Trophoblast cell (in vitro differentiated cells and primary cell): ENCODE measurements around the gene ADIPOR1.

Experiments
- DNase-seq, 2 donors: peaks; one replicate each; pipeline ENCODE4 v3.0.0-alpha.2; 2016
- H2AFZ ChIP-seq: 2 replicates; pipeline ENCODE4 v1.6.1; 2013; ENCODE audit warnings: low read length, moderate library complexity, mild to moderate bottlenecking; ENCODE audit not compliant: insufficient read depth, poor library complexity
- H2AK5ac ChIP-seq: 2 replicates; pipeline ENCODE4 v1.6.1; 2013; ENCODE audit warnings: mild to moderate bottlenecking, low read length
- H2BK120ac ChIP-seq: 2 replicates; pipeline ENCODE4 v1.6.1; 2013; ENCODE audit warnings: low read length, mild to moderate bottlenecking, moderate library complexity; ENCODE audit not compliant: insufficient read depth, poor library complexity
- H2BK12ac ChIP-seq: 2 replicates; pipeline ENCODE4 v1.6.1; 2013; ENCODE audit warnings: mild to moderate bottlenecking, low read length, moderate library complexity
- H2BK5ac ChIP-seq: 2 replicates; pipeline ENCODE4 v1.6.1; 2013; ENCODE audit warnings: low read length, low read depth, moderate library complexity, mild to moderate bottlenecking; ENCODE audit not compliant: poor library complexity
- H3K14ac ChIP-seq: 2 replicates; pipeline ENCODE4 v1.6.1; 2013; ENCODE audit warnings: mild to moderate bottlenecking, low read length
- H3K18ac ChIP-seq: 2 replicates; pipeline ENCODE4 v1.6.1; 2013; ENCODE audit warnings: mild to moderate bottlenecking, low read length
- H3K23ac ChIP-seq: 2 replicates; pipeline ENCODE4 v1.6.1; 2013; ENCODE audit warnings: low read length
- H3K27ac ChIP-seq: 2 replicates; pipeline ENCODE4 v1.5.1; 2013; ENCODE audit warnings: low read depth, mild to moderate bottlenecking, inconsistent platforms, low read length, moderate library complexity
- H3K27me3 ChIP-seq: 2 replicates; pipeline ENCODE4 v1.6.1; 2013; ENCODE audit warnings: inconsistent platforms, mild to moderate bottlenecking, low read length, moderate library complexity; ENCODE audit not compliant: insufficient read depth
- H3K36me3 ChIP-seq, 2 experiments: 1 replicate in 1 of 2; 2 replicates in 1 of 2; pipeline ENCODE4 v1.6.1; 2013; ENCODE audit warnings: low read length in 2 of 2, mild to moderate bottlenecking in 2 of 2, moderate library complexity in 1 of 2; ENCODE audit not compliant: insufficient read depth in 2 of 2, control insufficient read depth in 1 of 2
- H3K4ac ChIP-seq: 2 replicates; pipeline ENCODE4 v1.6.1; 2013; ENCODE audit warnings: low read depth, mild to moderate bottlenecking, low read length, moderate library complexity
- H3K4me1 ChIP-seq, 2 experiments: 1 replicate in 1 of 2; 2 replicates in 1 of 2; pipeline ENCODE4 v1.6.1; 2013; ENCODE audit warnings: low read length in 2 of 2, mild to moderate bottlenecking in 2 of 2, moderate library complexity in 1 of 2; ENCODE audit not compliant: insufficient read depth in 2 of 2, control insufficient read depth in 1 of 2
- H3K4me2 ChIP-seq: 2 replicates; pipeline ENCODE4 v1.6.1; 2013; ENCODE audit warnings: inconsistent platforms, mild to moderate bottlenecking, low read length, moderate library complexity
- H3K4me3 ChIP-seq: 2 replicates; pipeline ENCODE4 v1.5.1; 2013; ENCODE audit warnings: mild to moderate bottlenecking, low read depth, low read length, inconsistent platforms
- H3K79me1 ChIP-seq: one replicate; pipeline ENCODE4 v1.6.1; 2013; ENCODE audit warnings: low read length
- H3K79me2 ChIP-seq: 2 replicates; pipeline ENCODE4 v1.6.1; 2013; ENCODE audit warnings: low read length, mild to moderate bottlenecking; ENCODE audit not compliant: control insufficient read depth, insufficient read depth, poor library complexity
- H3K9ac ChIP-seq: 2 replicates; pipeline ENCODE4 v1.6.1; 2013; ENCODE audit warnings: mild to moderate bottlenecking, low read length
- H3K9me3 ChIP-seq: 2 replicates; pipeline ENCODE4 v1.6.1; 2013; ENCODE audit warnings: low read depth, mild to moderate bottlenecking, control low read depth, inconsistent platforms, low read length; ENCODE audit not compliant: insufficient read depth
- H4K12ac ChIP-seq: 2 replicates; pipeline ENCODE4 v1.6.1; 2013; ENCODE audit warnings: low read depth, mild to moderate bottlenecking, low read length, moderate library complexity
- H4K8ac ChIP-seq: 2 replicates; pipeline ENCODE4 v1.6.1; 2013; ENCODE audit warnings: low read depth, mild to moderate bottlenecking, low read length, moderate library complexity
- H4K91ac ChIP-seq: one replicate; pipeline ENCODE4 v1.6.1; 2013; ENCODE audit warnings: low read depth, mild to moderate bottlenecking, low read length, moderate library complexity
- WGBS: extraction: QIAGEN DNeasy Blood & Tissue Kit; methylation state at CpG from one replicate; pipeline ENCODE4 v1.1.7; 2013; ENCODE audit warnings: missing lambda C conversion rate; ENCODE audit not compliant: insufficient read length, insufficient coverage; ENCODE audit errors: extremely low coverage; 5-methylcytosine and 5-hydroxymethylcytosine counted together

Gene ADIPOR1

GRCh38 chr1:202956969-202957368, 1.1 kb downstream of the ADIPOR1 start:
- Histone ChIP-seq H3K4me3 (no peak overlapping the region), H2BK120ac (no peak overlapping the region), H3K79me2 (peaks cover 6% of the 10 kb centered on the region), H3K9me3 (no peaks in the 10 kb centered on the region), H2BK5ac (no peak overlapping the region), H3K4me1 (peaks cover 0 to 9% of the 10 kb centered on the region in 2 experiments), H4K8ac (no peak overlapping the region), H3K18ac (no peak overlapping the region), H3K79me1 (peaks cover 9% of the 10 kb centered on the region), H3K36me3 (peaks cover 0 to 7% of the 10 kb centered on the region in 2 experiments), H2AFZ (no peak overlapping the region), H3K23ac (no peak overlapping the region), H3K4me2 (peak overlapping the region; percentile 68), H2BK12ac (no peak overlapping the region), H3K27me3 (no peaks in the 10 kb centered on the region), H3K27ac (no peak overlapping the region), H4K12ac (no peak overlapping the region), H2AK5ac (no peak overlapping the region), H3K9ac (no peak overlapping the region), H4K91ac (no peak overlapping the region), H3K4ac (peak overlapping the region; percentile 27), H3K14ac (no peak overlapping the region)
- no CpG with 5 or more reads among the region's 6 CpGs for WGBS
- DNase-seq, result no peak

GRCh38 chr1:202954057-202954745, 3.9 kb downstream of the ADIPOR1 start:
- H3K4me3 ChIP-seq, result no peak overlapping the region
- no peak overlapping the region for H3K4ac ChIP-seq
- H2BK5ac ChIP-seq, result no peak overlapping the region
- no peak overlapping the region for H3K4me2 ChIP-seq
- H3K36me3 ChIP-seq, result peaks cover 7 to 16% of the 10 kb centered on the region in 2 experiments
- peaks cover 9% of the 10 kb centered on the region for H3K79me2 ChIP-seq
- no CpG with 5 or more reads among the region's 6 CpGs for WGBS
- H2BK120ac ChIP-seq, result no peak overlapping the region
- H3K4me1 ChIP-seq, result peaks cover 0 to 9% of the 10 kb centered on the region in 2 experiments
- H3K18ac ChIP-seq, result no peak overlapping the region
- DNase-seq, result peak in 1 of 2 donors; percentile 25
- H3K9ac ChIP-seq, result no peak overlapping the region
- peaks cover 9% of the 10 kb centered on the region for H3K79me1 ChIP-seq
- H2BK12ac ChIP-seq, result no peak overlapping the region
- H3K27ac ChIP-seq, result no peak overlapping the region
- H2AFZ ChIP-seq, result no peak overlapping the region
- H3K9me3 ChIP-seq, result no peaks in the 10 kb centered on the region
- H3K14ac ChIP-seq, result no peak overlapping the region
- H4K12ac ChIP-seq, result no peak overlapping the region
- H4K8ac ChIP-seq, result no peak overlapping the region
- H3K23ac ChIP-seq, result no peak overlapping the region
- H4K91ac ChIP-seq, result no peak overlapping the region
- H2AK5ac ChIP-seq, result no peak overlapping the region
- H3K27me3 ChIP-seq, result no peaks in the 10 kb centered on the region

- Histone ChIP-seq H3K9me3 (no peaks in the 10 kb centered on the region), H3K4me2 (no peak overlapping the region), H3K79me1 (peaks cover 7% of the 10 kb centered on the region), H3K36me3 (peaks cover 11 to 22% of the 10 kb centered on the region in 2 experiments), H3K4me3 (no peak overlapping the region), H3K9ac (no peak overlapping the region), H4K91ac (no peak overlapping the region), H3K4ac (no peak overlapping the region), H3K27ac (no peak overlapping the region), H3K23ac (no peak overlapping the region), H4K8ac (no peak overlapping the region), H3K4me1 (peaks cover 0 to 5% of the 10 kb centered on the region in 2 experiments), H2BK12ac (no peak overlapping the region), H4K12ac (no peak overlapping the region), H2BK120ac (no peak overlapping the region), H2BK5ac (no peak overlapping the region), H3K14ac (no peak overlapping the region), H2AK5ac (no peak overlapping the region), H3K27me3 (no peaks in the 10 kb centered on the region), H3K79me2 (peaks cover 9% of the 10 kb centered on the region), H3K18ac (no peak overlapping the region), H2AFZ (no peak overlapping the region)
- DNase-seq, result peak; percentile 40 to 71
These were observed 4.7 kb downstream of the ADIPOR1 start for GRCh38 chr1:202953392-202953791.

- Histone ChIP-seq H3K4me1 (peaks cover 0 to 5% of the 10 kb centered on the region in 2 experiments), H3K23ac (no peak overlapping the region), H3K9ac (no peak overlapping the region), H3K27me3 (no peaks in the 10 kb centered on the region), H3K4me3 (no peak overlapping the region), H2AK5ac (no peak overlapping the region), H2AFZ (no peak overlapping the region), H3K4me2 (no peak overlapping the region), H4K91ac (no peak overlapping the region), H4K12ac (no peak overlapping the region), H3K4ac (no peak overlapping the region), H3K14ac (no peak overlapping the region), H3K79me1 (peaks cover 4% of the 10 kb centered on the region), H4K8ac (no peak overlapping the region), H3K79me2 (peaks cover 6% of the 10 kb centered on the region), H2BK12ac (no peak overlapping the region), H3K36me3 (peaks cover 14 to 27% of the 10 kb centered on the region in 2 experiments), H3K27ac (no peak overlapping the region), H2BK5ac (no peak overlapping the region), H3K9me3 (no peaks in the 10 kb centered on the region), H2BK120ac (no peak overlapping the region), H3K18ac (no peak overlapping the region)
- peak; percentile 31 to 59 for DNase-seq
- WGBS, result no CpG with 5 or more reads among the region's 4 CpGs
These were observed 5.3 kb downstream of the ADIPOR1 start for GRCh38 chr1:202952818-202953217.
